ENCODE data around the gene LRRC75A.

Gene LRRC75A

DNA sequence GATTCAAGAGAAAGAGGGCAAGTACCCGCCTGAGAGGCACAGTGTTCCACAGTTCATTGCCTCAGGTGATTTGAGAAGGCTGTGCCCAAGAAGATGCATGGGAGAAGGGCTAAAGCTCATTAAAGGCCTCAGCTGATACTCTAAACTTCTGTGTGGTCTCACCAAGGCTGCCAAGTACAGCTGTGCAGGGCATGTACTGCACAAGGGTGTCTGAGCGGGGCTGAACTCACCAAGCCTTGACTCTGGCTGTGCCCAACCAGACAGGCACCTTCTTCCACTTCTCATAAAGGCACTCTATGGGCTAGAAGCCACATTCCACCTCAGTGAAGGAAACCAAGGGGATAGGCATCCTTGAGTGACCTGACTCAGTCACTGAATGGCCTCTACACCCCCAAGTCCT, 12.7 kb downstream of the LRRC75A start:
- no peak overlapping the region for H3K4me3 ChIP-seq (ENCODE audit: low read depth, low read length)
- DNase-seq (ENCODE audit: low read depth) = no peak
- TF ChIP-seq, protein P1, sequence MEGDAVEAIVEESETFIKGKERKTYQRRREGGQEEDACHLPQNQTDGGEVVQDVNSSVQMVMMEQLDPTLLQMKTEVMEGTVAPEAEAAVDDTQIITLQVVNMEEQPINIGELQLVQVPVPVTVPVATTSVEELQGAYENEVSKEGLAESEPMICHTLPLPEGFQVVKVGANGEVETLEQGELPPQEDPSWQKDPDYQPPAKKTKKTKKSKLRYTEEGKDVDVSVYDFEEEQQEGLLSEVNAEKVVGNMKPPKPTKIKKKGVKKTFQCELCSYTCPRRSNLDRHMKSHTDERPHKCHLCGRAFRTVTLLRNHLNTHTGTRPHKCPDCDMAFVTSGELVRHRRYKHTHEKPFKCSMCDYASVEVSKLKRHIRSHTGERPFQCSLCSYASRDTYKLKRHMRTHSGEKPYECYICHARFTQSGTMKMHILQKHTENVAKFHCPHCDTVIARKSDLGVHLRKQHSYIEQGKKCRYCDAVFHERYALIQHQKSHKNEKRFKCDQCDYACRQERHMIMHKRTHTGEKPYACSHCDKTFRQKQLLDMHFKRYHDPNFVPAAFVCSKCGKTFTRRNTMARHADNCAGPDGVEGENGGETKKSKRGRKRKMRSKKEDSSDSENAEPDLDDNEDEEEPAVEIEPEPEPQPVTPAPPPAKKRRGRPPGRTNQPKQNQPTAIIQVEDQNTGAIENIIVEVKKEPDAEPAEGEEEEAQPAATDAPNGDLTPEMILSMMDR (IDR thresholded peaks at IDR 0.05; ENCODE audit: low read depth, low read length, missing control alignments) = no peak

DNA sequence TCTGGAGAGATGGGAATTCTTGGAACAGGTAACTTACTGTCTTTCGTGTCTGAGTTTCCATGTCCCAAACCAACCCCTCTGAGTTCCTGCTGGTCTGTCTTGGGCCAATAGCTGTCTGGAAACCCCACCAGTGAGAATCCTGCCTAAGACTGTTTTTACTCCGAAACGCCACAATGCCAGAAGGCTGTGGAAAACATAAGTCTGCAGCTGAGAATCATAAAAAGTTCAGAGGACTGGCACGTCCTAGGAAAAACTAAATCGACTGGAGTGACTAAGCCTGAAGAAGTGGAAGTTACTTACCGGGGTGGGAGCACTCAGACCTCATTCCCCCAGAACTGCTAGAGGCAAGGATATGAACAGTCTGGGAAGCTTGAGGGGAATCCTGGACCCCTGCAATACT, 13.3 kb downstream of the LRRC75A start:
- TF ChIP-seq, protein P1 (IDR thresholded peaks at IDR 0.05; ENCODE audit: low read depth, low read length, missing control alignments) = no peak
- DNase-seq (ENCODE audit: low read depth) = no peak
- H3K4me3 ChIP-seq (ENCODE audit: low read depth, low read length) = no peak overlapping the region

GRCh38 chr17:16477666-16478065, 14.3 kb downstream of the LRRC75A start:
- H3K4me3 ChIP-seq (ENCODE audit: low read depth, low read length) = no peak overlapping the region
- TF ChIP-seq, protein P1 (IDR thresholded peaks at IDR 0.05; ENCODE audit: low read depth, low read length, missing control alignments) = no peak

DNA sequence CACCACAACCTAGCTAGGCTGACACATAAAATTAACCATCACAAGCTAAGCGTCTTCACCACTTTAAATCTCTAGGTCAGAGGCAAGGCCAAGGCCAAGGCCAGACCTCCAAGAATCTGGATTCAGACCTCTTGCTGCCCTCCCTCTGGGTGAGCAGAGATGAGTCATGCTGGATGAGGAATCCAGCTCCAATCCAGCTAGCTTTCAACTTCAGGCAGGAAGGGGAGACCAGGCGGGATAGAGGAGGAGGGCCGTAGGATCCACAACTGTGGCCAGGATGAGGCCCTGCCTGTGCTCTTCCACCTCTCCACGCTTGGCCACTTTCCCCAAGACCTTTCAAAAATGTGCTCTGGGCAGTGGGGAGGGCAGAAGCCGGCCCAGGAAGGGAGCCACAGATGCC, 14.7 kb downstream of the LRRC75A start:
- DNase-seq (ENCODE audit: low read depth) = no peak
- TF ChIP-seq, protein P1 (IDR thresholded peaks at IDR 0.05; ENCODE audit: low read depth, low read length, missing control alignments) = no peak
- H3K4me3 ChIP-seq (ENCODE audit: low read depth, low read length) = no peak overlapping the region

More at GRCh38 chr17:16477666-16478065, 14.3 kb downstream of the LRRC75A start:
- no peak for DNase-seq (ENCODE audit: low read depth)

DNA sequence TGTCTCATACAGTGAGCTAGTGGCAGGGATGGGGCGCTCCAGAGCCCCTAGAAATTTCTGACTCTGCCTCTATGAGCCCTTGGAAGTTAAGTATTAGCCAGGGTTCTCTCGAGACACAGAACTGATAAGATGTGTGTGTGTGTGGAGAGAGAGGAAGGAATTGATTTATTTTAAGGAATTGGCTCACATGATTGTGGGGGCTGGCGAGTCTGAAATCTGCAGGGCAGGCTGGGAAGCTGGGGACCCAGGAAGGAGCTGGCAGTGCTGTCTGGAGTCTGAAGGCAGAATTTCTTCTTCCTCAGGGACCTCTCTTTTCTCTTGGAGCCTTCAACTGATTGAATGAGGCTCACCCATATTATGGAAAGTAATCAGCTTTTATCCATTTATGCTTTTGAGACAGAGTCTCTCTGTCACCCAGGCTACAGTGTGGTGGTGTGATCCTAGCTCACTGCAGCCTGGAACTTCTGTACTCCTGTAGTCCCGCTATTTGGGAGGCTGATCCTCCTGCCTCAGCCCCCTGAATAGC, 16.8 kb downstream of the LRRC75A start:
- no peak for DNase-seq (ENCODE audit: low read depth)
- TF ChIP-seq, protein P1 (IDR thresholded peaks at IDR 0.05; ENCODE audit: low read depth, low read length, missing control alignments) = no peak
- H3K4me3 ChIP-seq (ENCODE audit: low read depth, low read length) = no peak overlapping the region

GRCh38 chr17:16474012-16474725, 17.8 kb downstream of the LRRC75A start:
- no peak for DNase-seq (ENCODE audit: low read depth)
- H3K4me3 ChIP-seq (ENCODE audit: low read depth, low read length) = no peak overlapping the region
- TF ChIP-seq, protein P1 (IDR thresholded peaks at IDR 0.05; ENCODE audit: low read depth, low read length, missing control alignments) = no peak

Data from GM12864 (cell line).